ENCODE results near the gene SLC4A1AP.

SLC4A1AP gene

DNA sequence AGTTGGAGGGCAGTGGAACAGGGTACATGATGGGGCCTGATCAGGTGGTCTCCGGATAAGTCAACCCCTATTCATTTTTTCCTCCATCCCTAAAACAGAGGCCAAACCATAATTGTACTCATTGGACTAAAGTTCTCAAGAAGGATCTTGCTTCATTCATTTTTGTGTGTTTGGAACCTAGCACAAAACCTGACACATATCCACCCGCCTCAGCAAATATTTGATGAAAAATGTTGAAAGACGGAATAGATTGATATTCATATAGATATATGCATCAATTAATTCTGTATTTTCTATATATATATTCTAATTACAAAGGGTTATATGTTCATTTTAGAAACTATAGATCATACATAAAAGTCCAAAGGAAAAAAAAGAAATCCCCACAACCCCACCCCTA, 21.9 kb downstream of the SLC4A1AP start:
- no peak for DNase-seq (ENCODE audit: low read depth)
- TF ChIP-seq, protein P1, sequence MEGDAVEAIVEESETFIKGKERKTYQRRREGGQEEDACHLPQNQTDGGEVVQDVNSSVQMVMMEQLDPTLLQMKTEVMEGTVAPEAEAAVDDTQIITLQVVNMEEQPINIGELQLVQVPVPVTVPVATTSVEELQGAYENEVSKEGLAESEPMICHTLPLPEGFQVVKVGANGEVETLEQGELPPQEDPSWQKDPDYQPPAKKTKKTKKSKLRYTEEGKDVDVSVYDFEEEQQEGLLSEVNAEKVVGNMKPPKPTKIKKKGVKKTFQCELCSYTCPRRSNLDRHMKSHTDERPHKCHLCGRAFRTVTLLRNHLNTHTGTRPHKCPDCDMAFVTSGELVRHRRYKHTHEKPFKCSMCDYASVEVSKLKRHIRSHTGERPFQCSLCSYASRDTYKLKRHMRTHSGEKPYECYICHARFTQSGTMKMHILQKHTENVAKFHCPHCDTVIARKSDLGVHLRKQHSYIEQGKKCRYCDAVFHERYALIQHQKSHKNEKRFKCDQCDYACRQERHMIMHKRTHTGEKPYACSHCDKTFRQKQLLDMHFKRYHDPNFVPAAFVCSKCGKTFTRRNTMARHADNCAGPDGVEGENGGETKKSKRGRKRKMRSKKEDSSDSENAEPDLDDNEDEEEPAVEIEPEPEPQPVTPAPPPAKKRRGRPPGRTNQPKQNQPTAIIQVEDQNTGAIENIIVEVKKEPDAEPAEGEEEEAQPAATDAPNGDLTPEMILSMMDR (IDR thresholded peaks at IDR 0.05; ENCODE audit: insufficient read depth, low read depth, low read length, missing control alignments): no peak
- H3K4me3 ChIP-seq (ENCODE audit: low read depth, low read length): no peak overlapping the region

DNA sequence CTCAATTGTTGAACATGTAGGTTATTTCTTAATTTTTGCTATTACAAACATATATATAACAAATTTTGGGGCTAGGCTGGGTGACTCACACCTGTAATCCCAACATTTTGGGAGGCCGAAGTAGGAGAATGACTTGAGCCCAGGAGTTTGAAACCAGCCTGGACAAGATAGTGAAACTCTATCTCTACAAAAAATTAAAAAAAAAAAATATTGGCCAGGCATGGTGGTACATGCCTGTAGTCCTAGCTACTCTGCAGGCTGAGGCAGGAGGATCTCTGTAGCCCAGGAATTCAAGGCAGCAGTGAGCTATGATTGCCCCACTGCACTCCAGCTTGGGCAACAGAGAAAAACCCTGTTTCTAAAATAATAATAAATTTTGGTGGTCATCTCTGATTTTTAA, 23.5 kb downstream of the SLC4A1AP start:
- DNase-seq (ENCODE audit: low read depth): no peak
- TF ChIP-seq, protein P1 (IDR thresholded peaks at IDR 0.05; ENCODE audit: insufficient read depth, low read depth, low read length, missing control alignments): no peak
- no peak overlapping the region for H3K4me3 ChIP-seq (ENCODE audit: low read depth, low read length)

DNA sequence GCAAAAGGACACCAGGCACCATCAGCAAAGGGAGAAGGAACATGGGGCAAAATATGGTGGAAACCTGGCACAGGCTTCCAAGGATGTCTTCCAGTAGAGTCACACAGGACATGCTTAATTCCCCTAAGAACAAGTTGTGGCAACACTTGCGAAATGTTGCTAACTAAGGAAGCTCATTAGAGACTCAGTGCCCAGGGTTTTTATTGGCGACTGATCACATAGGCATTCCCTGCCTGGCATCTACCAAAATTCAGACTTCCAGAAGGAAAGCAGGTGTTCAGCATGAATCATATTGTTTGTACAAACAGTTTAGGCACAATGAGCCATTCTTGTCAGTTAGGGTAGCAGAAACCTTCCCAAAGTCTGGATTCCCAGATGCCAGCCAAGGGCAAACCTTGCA, 25.7 kb downstream of the SLC4A1AP start:
- TF ChIP-seq, protein P1 (IDR thresholded peaks at IDR 0.05; ENCODE audit: insufficient read depth, low read depth, low read length, missing control alignments): no peak
- DNase-seq (ENCODE audit: low read depth): no peak
- no peak overlapping the region for H3K4me3 ChIP-seq (ENCODE audit: low read depth, low read length)

DNA sequence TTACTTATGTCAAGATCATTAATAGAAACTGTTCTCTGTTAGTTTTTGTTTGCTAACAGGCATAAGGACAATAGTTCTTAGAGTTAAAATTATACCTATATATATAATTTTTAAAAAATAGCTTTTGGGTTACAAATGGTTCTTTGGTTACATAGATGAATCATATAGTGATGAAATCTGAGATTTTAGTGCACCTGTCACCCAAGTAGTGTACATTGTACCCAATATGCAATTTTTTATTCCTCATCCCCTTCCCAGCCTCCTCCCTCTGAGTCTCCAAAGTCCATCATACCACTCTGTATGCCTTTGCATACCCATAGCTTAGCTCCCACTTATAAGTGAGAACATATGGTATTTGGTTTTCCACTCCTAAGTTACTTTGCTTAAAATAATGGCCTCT, 26.4 kb downstream of the SLC4A1AP start:
- no peak for DNase-seq (ENCODE audit: low read depth)
- TF ChIP-seq, protein P1 (IDR thresholded peaks at IDR 0.05; ENCODE audit: insufficient read depth, low read depth, low read length, missing control alignments): no peak
- no peak overlapping the region for H3K4me3 ChIP-seq (ENCODE audit: low read depth, low read length)

DNA sequence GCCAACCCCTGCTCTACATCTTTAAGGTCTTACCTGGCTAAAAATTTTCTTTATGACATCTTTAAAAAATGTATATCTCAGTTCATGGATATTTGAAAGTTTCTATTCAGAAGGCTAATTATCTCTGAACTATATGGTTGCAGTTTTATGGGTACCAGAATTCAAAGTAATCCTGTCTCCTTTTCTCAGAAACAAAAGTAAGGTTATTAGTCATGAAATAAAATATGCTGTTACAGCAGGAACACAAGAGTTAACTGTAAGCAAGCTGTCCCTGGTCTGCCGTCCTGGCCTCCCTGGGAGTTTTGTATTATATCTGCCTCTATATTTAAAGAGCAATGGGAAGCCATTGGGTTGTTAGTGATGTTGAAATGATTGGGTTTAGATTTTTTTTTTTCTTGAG, 34.0 kb downstream of the SLC4A1AP start:
- no peak for DNase-seq (ENCODE audit: low read depth)
- TF ChIP-seq, protein P1 (IDR thresholded peaks at IDR 0.05; ENCODE audit: insufficient read depth, low read depth, low read length, missing control alignments): no peak
- no peak overlapping the region for H3K4me3 ChIP-seq (ENCODE audit: low read depth, low read length)

DNA sequence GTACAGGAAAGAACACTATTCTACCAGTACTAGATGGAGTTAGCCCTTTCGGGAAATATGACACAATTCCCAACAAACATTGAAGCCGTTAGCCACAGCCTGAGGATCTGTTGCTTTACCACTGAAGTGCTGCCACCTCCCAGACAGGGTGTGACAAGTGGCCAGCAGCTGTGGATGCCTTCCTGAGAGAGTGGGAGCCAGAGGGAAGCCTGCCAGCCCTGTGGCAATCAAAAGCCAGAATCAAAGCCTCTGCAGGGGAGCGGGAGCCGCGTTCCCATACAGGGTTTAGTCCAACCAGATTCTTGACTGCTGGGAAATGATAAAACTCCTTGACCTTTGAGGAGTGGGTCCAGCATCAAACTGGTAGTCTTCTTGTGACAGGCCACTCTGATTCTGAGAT, 38.0 kb downstream of the SLC4A1AP start:
- TF ChIP-seq, protein P1 (IDR thresholded peaks at IDR 0.05; ENCODE audit: insufficient read depth, low read depth, low read length, missing control alignments): no peak
- H3K4me3 ChIP-seq (ENCODE audit: low read depth, low read length): no peak overlapping the region
- DNase-seq (ENCODE audit: low read depth): no peak

DNA sequence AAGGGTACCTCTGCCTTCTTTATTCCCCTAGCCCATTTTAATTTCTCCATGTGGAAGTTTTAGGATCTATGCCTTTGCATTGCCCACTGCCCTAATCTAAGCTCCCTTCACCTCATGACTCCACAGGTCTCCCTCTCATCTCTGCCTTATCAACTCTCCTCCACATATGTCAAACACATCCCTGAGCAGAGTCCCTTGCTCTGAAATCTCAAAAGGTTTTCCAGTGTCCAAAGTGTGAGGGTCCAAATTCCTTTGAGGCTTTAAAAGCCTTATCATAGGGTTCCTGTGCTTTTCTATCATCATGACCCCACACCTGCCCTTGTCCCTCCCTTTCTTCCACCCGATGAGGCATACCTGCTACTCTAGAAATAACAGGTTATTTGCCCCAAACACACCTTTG, 38.6 kb downstream of the SLC4A1AP start:
- DNase-seq (ENCODE audit: low read depth): no peak
- H3K4me3 ChIP-seq (ENCODE audit: low read depth, low read length): no peak overlapping the region
- TF ChIP-seq, protein P1 (IDR thresholded peaks at IDR 0.05; ENCODE audit: insufficient read depth, low read depth, low read length, missing control alignments): no peak
